ENCODE results near the gene RNF2. TPM values are rescaled to one million over a fixed set of nuclear protein-coding genes. Genes with fewer than 3 reads are reported as not detected.

RNF2 gene
- total RNA-seq, 1 donor from 2014 or later: 21.1 TPM

GRCh38 chr1:185144233-185144632, 98.9 kb downstream of the RNF2 start:
- H3K36me3 Mint-ChIP-seq (ENCODE audit: low read depth): peaks cover 25% of the 10 kb centered on the region
- no peaks in the 10 kb centered on the region for H3K4me1 Mint-ChIP-seq
- H3K4me3 Mint-ChIP-seq: no peak overlapping the region

GRCh38 chr1:185151215-185151614, 105.9 kb downstream of the RNF2 start:
- intact Hi-C loops (cut with micrococcal nuclease): loop anchor here (10.0 kb wide), 1 partner anchor 284 kb away; no protein-coding TSS in a partner anchor
- H3K27ac Mint-ChIP-seq: no peak overlapping the region
- peaks cover 24% of the 10 kb centered on the region for H3K4me1 Mint-ChIP-seq
- H3K36me3 Mint-ChIP-seq (ENCODE audit: low read depth): peaks cover 39% of the 10 kb centered on the region
- no peak for DNase-seq
- H3K27me3 Mint-ChIP-seq: no peaks in the 10 kb centered on the region
- H3K4me3 Mint-ChIP-seq: no peak overlapping the region
- no peaks in the 10 kb centered on the region for H3K9me3 Mint-ChIP-seq

More at GRCh38 chr1:185144233-185144632, 98.9 kb downstream of the RNF2 start:
- Mint-ChIP-seq H3K9me3 (no peaks in the 10 kb centered on the region), H3K27me3 (no peaks in the 10 kb centered on the region), H3K27ac (no peak overlapping the region)
- DNase-seq: no peak
- intact Hi-C loops (cut with micrococcal nuclease): no loop called here

Other genes starting within 250 kb of the RNF2 start
- gene NIBAN1, start 71.0 kb upstream of the RNF2 start, total RNA-seq: 17.1 TPM in 2 replicates
- gene TRMT1L, start 111.4 kb downstream of the RNF2 start, total RNA-seq: 22.4 and 26.0 TPM in 2 replicates
- gene SWT1, start 111.6 kb downstream of the RNF2 start, total RNA-seq: 1.4 and 1.8 TPM in 2 replicates

Data from activated CD4-positive, alpha-beta T cell treated with anti-CD3 and anti-CD28 coated beads, Interleukin-2, amount 10 ng/mL, durations not matched to agents 24 days and 14 days (primary cell).